Hematopoietic multipotent progenitor cell (in vitro differentiated cells): ENCODE data around the gene COPB2. TPM values are rescaled to one million over a fixed set of nuclear protein-coding genes. Genes with fewer than 3 reads are reported as not detected.
"Not testable (repeated sequence)": the region's sequence is repeated elsewhere in the genome, so short reads cannot be mapped to it uniquely, and the experiment has no call there.

ENCODE experiments used
- DNase-seq, 3 donors: peaks; one replicate each; pipeline ENCODE4 v3.0.0-alpha.2; 2011 to 2015; ENCODE audit warnings: low read depth in 2 of 3, low spot score in 2 of 3
- total RNA-seq: library from RNA; depleted of rRNA; stranded (reverse); fragments of >200 nt; gene quantifications from one replicate; pipeline ENCODE4 v1.2.3, GENCODE V29; 2012

The COPB2 gene
- total RNA-seq, 1 donor: 40.9 TPM

DNA sequence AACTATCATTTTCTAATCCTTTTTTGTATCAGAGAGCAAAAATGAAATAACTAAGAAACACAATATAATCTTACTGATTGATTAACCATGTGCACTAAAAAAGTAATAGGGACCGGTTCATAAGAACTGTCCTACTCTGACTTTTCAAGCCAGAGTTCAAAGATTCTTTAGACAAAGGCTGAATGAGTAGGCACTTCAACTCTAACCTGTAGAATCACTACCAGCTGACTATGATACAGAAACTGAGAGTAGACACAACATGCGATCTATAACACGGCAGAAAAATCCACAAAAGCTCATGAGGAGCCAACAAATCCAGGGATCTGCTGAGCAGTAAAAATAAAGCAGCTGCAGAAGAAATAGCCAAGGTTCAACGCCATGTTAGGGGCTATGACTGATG lies 8.9 kb downstream of the COPB2 start:
- DNase-seq: no peak

DNA sequence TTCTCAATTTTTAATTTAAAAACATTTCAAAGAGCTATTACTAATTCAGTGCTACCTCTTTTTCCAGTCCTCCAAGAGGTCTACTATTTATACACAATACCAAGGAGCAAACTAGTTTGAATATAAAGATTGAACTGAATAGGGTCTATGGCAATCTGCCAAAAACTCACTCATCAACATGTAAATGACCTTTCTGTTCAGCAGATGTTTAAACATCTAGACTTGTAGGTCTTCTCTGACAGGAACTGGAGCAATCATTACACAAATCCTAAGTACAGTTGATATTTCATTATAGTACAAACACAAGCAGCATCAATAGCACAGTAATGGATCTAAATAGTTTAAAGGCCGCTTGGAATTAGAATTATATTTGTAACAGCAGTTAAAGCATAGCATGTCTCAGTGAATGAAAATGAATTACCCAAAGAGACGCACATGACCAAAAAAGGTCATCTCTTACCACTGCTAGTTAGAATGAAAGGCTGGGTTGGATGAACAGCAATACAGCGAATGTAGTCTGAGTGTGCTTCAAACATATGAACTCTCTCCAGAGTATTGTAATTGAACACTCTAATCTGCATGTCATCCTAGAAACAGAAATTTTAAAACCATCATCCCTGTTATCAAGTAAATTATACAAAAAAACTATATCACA lies 10.7 kb downstream of the COPB2 start:
- DNase-seq: no peak

DNA sequence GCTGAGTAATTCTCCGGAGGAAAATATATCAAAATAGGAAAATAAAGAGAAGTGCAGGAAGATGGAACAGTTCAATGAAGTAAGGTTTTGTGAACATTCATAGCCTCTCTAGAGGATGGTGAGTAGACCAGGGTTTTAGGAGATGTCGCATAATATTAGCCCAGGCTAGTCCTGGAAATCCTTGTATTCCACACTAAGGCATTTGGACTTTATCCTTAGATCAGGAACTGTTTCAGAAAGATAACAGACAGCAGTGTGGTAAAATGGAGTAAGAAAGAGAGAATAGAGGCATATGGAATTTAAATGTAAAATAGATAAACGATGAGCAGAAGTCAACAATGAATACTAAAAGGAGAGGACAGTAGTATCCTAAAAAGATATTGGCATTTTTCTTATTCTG lies 12.1 kb downstream of the COPB2 start:
- DNase-seq: no peak

DNA sequence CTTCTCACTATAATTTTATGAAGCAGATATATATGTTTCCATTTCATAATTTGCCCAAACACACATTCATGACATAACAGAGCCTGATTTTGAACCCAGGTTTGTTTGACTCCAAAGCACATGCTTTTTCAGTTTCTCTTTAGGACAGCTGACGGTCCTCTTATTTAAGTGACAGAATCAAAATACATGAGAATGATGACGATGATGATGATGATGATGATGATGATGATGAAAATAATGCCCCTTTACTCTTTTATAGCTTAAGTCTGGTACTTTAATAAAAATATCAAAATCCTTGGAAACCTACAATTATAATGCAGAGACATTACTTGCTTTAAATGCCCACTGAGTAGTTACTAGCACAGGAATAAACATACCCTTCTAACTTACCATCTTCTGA lies 15.3 kb downstream of the COPB2 start:
- no peak for DNase-seq

DNA sequence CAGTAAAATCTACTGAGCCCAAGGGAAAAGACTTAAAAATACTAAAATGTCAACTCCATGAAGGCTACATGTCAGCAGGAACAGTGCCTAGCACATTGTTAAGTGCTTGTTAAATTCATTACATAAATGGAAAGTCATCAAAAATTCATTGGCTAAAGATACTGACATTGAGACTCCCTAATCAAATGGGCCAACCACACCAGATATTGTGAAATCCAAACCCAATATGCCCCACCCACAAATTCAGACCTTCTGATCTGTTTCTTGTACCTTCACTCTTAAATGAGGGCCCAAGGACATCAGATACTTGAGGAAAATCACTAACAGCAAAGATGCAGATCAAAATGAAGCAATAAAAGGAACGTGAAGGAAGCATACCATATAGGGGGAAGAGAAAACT lies 24.9 kb downstream of the COPB2 start:
- no peak for DNase-seq

DNA sequence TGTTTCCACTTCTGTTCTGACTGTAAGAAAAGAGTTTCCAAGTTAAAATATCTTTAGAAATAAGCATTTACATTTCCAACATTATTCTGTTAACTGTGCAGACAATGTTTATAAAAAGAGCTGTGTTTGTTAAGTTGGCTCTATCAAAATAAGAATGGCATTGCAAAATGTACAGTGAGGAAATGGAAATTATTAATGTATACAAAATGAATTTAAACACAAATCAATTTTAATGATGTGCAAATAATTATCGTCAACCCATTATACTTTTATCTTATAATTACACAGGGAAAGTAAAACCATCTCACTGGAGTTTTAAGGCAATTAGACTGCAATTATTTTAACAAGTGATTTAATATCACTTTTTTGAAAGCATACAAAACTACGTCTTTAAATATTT lies 28.2 kb downstream of the COPB2 start:
- DNase-seq: no peak

DNA sequence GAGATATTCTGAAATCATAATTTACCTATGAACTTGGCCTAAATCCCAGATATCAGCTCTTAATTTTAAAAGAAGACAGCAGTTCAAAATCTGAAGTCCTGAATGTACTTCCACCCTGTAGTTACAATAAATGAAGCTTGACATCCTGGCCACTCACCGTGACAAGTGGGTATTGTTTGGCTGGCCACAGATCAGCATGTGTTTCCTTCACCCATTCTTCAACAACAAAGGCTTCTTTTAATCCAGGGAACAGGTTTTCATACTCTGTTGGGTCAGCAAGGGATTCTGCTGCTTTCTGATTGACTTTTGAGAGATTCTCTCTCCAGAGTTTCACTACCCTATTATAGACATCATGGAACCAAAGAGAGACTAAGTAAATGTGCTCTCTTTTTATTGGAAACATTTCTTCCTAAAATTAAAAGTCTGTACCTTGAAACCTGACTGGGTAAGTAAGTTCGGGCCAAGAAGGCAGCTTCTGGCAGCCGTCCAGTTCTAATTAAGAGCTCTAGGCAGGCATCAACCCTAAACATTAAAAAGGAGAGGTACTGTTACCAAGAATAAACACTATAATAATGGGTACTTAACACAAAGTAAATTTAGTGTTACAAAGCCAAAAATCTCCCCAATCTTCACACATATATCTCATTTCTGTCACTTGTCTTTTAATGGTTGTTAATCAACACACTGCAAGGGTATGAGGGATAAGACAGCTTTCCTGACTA lies 30.4 kb downstream of the COPB2 start:
- DNase-seq: no peak

DNA sequence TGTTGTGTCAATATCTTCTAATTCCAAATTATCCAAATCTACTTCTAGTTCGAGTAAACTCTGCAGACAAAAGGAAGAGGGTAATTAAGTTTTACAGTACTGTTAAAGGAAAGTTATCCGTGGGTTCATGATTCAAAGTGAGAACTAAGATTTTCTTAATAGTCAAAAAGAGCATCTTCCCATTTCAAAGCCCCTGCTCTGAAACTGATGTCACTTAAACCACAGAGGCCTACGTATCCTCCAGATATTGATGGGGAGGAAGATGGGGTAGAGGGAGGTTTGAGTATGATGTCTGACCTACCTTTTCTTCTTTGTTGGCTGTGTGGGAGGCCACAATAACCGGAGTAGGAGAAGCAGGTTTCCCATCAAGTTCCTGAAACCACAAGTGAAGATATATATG lies 31.5 kb downstream of the COPB2 start:
- DNase-seq: no peak

DNA sequence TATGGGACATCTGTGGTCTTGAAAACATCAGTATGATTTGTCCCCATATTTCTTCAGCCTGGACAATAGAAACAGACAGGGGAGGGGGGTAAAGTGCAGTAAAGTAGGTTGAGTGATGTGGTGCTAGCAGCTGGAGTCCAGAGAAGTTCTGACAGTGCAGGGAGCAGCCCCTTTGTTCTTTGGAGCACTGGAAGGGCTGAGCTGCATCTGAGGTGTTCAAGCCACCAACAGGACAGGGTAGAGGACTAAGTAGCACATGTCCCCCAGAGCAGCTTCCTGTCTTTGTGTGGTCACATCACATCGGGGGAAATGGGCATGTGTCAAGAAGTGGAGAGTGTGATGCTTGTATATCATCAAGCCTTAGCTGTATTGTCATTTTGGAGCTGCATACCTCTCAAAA lies 33.6 kb downstream of the COPB2 start:
- DNase-seq: no peak

DNA sequence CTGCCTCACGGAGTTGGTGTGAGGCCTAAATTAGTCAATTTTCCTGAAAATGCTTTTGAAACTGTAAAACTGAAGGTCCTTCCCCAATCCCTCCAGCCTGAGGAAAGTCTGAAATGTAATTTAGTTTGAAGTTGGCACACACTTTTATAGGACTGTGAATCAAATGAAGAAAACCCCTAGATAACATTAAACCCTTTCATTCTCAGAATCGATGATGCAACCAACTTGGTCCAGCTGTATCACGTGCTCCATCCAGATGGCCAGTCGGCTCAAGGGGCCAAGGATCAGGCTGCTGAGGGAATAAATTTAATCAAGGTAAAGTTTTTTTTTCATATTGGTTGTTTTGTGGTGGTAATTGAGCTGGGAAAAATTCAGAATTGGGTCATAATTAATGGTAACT lies 34.0 kb downstream of the COPB2 start:
- DNase-seq: no peak

DNA sequence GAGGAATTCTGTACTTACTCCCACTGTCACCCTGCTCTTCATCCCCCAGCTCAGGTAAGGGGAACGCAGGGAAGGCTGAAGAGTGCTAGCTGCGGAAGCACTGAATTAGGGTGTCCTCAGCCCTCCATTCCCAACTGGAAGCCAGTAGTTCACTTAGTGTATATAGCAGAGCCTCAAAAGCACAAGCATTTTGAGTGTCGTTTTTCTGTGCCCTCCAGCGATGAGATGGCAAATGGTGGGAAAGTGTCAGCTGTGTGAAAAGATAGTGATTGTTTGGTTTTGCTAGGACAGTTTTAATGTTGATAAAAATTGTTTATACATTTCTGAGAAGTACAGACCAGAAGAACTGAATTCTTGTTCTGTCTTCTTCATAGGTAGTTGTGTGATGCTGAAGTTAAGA lies 34.8 kb downstream of the COPB2 start:
- no peak for DNase-seq

DNA sequence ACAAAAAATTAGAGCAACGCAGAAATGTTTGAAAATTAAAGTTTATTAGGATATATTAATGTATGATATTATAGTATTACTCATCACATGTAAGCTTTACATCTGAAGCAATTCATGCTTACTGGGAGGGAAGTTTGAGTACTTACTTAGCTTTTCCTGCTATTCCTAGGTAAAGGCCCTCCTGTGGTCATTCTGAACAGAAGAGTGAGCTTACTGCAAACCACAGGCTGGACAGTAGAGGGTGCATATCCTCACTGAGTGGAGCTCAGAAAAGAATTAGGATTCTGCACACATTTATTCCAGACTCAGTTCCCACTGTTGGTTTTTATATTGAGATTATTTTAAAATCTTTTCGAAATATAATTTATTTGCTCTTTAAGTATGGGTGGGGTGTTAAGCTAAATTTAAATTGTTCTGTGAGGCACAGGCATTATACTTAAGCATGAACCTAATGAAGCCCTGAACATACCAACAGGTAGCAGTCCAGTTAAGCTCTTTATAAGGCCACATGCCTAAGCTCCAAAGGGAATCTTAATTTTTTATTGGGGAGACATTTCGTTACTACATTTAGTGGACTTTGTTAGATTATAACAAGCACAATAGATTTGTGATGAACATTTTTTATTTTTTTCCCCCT lies 35.4 kb downstream of the COPB2 start:
- DNase-seq: peak in 2 of 3 donors; percentile 12 to 40

DNA sequence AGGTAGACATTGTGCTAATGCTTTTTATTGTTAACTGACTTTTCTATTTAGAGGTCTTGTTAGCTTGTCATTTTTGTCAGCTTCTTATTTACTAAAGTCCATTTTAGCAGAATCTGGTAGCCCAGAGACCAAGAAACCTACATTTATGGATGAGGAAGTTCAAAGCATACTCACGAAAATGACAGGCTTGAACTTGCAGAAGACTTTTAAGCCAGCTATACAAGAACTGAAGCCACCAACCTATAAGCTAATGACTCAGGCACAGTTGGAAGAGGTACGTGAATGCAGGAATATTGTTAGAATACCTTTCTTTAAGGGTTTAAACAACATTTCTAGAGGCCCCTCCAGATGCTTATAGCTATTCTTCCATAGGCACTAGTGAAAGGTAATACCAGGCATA lies 42.7 kb downstream of the COPB2 start:
- DNase-seq: no peak

DNA sequence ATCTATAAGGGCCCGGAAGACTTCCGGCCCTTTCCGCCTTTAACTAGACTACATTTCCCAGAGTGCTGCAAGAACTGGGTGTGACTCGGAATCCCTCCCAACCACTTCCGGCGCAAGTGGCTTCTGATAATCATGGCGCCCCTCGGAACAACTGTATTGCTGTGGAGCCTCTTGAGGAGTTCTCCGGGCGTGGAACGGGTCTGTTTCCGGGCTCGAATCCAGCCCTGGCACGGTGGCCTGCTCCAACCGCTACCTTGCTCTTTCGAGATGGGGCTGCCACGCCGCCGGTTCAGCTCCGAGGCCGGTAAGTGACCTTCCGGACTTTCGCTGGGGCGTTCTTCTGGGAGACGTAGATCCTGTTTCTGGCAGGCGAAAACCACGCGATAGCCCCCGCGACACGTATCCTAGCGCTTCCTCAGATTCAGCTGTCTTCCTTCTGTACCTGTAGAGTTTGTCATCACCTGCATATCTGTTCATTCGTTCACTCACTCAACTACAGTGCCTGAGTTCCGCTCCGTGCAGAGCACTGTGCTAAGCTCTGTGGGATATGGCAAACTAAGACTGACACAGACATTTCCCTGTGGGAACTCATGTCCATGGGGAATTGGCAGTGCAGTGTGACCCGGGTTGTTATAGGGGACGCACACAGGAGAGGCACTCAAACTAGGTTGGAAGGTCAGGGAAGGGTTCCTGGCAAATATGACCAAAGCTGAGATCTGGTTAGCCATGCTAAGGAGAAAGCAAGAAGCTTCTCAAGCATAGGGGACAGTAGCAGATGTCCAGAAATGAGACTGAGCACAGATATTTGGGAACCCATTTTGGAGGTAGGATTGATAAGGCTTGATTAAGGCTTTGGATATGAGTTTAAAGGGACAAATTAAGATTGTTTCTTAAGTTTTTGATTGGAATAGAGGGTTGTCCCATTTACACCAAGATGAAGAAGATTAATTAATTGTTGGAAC lies 45.3 kb downstream of the COPB2 start, which contains the start of gene MRPS22:
Gene MRPS22 (plus strand): TSS at position 126 of the 962 bp plus-strand sequence. CDS start 7 bp downstream, at position 133.
- DNase-seq: peak; percentile 58 to 88 (median 87)

DNA sequence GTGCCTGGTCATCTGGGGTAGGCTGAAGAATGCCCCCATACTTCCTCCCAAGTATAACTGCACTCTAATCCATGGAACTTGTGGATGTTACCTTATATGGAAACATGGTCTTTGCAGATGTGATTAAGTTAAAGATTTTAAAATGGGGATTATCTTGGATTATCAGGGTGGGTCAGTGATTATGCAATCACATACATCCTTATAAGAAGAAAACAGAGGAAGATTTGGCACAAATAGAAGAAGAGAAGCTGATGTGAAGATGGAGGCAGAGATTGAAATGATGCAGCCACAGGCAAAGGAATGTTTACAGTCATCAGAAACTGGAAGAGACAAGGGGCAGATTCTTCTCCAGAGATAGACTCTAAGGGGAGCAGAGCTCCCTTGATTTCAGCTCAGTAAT lies 47.4 kb downstream of the COPB2 start:
- no peak for DNase-seq

DNA sequence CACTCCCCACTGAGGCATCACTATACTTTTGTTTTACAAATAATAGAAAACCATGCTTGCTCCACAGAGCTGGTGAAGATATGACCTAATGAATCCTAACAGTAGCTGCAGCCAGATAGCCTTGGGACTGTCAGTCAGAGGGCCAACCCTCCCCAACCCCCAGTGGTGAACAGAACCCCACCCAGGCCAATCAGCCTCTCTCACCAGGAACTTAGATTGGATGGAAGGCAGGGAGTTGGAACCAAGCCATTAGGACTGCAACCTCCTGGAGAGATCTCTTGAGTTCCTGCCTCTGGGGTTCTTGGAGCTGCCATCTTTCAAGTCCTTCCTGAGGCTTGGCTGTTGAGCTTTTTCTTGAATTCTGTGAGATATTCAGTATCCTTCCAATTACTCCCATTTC lies 48.7 kb downstream of the COPB2 start:
- no peak for DNase-seq

DNA sequence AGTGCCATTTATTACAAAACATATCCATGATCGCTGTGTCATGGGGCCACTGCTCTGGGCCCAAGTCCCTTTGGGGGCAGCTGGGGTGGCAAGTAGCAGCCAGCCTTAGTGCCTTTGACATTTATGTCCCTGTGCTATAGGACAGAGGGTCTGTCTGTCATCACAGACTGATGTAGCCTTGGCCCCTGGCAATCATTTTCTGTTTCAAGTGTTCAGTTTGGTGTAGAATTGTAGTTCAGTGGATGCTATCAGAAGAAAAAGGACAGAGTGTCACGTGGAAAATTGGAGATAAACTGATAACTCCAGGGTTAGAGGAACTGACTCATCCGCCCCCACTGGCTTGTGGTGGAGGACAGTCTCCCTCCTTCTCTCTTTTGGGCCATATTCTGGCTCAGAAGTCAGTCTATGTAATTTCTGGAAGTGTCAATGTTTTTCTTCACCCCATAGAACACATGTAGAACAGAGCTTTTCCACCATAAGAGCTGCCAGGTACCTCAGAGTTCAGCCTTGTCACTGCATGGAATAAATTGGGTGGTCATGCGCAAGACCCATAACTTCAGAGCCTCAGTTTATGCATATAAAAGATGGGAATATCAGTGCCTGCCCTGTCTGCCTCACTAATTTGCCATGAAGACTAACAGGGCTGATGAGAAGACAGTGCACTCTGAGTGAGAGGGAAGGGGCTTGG lies 50.1 kb downstream of the COPB2 start:
- DNase-seq: peak in 2 of 3 donors; percentile 34 to 58

DNA sequence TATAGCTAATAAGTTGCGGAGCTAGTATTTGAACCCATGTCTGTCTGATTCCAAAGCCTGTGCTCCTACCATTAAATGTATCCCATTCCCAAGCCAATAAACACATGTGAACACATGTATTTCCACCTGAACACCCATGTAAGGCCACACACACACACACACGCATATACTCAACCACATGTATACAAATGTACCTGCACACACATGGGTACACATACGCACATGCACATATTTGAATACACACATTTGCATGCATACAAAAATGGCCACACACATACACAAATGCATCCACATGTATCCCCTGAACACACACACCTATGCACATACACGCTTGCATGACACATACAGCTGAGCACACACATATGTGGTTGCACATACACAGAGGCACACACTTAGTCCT lies 51.0 kb downstream of the COPB2 start:
- DNase-seq: no peak

DNA sequence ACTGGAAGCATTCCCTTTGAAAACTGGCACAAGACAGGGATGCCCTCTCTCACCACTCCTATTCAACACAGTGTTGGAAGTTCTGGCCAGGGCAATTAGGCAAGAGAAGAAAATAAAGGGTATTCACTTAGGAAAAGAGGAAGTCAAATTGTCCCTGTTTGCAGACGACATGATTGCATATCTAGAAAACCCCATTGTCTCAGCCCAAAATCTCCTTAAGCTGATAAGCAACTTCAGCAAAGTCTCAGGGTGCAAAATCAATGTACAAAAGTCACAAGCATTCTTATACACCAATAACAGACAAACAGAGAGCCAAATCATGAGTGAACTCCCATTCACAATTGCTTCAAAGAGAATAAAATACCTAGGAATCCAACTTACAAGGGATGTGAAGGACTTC lies 54.8 kb downstream of the COPB2 start:
- DNase-seq: not testable (repeated sequence)

DNA sequence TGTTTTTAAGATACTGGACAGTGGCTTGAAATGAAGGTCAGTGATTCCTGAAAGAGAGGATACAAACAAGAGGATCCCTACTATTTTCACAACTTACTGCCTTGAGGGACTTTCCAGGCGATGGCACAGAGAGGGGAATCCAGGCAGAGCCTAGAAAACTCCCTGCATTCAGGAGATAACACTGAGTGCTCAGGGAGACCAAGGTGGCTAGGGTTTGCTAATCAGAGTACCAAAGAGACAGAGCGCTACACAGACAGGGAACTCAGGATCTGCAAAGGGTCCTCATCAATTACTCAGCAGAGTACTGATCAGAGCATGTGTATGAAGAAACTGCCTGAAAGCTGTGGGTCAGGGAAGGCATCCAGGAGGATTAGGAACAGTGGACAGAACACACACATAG lies 57.4 kb downstream of the COPB2 start:
- no peak for DNase-seq
